ENCODE measurements around the gene LMF2.
A peak's percentile ranks its signal among the peaks of the same experiment; 100 is the strongest.

LMF2 gene

GRCh38 chr22:50535113-50535512, 27.6 kb upstream of the LMF2 start:
- no peak for DNase-seq (ENCODE audit: low spot score)

GRCh38 chr22:50533856-50534711, 26.6 kb upstream of the LMF2 start:
- peak; percentile 59 for DNase-seq (ENCODE audit: low spot score)

- DNase-seq (ENCODE audit: low spot score): no peak
These were observed 25.6 kb upstream of the LMF2 start for GRCh38 chr22:50532824-50533796.

- DNase-seq (ENCODE audit: low spot score): peak; percentile 64
These were observed 24.6 kb upstream of the LMF2 start for GRCh38 chr22:50531962-50532674.

GRCh38 chr22:50531546-50531961, 24.1 kb upstream of the LMF2 start:
- DNase-seq (ENCODE audit: low spot score): peak; percentile 42

GRCh38 chr22:50530877-50531545, 23.5 kb upstream of the LMF2 start:
- DNase-seq (ENCODE audit: low spot score): peak; percentile 80

- DNase-seq (ENCODE audit: low spot score): no peak
These were observed 23.0 kb upstream of the LMF2 start for GRCh38 chr22:50530580-50530876.

- peak; percentile 69 for DNase-seq (ENCODE audit: low spot score)
These were observed 22.5 kb upstream of the LMF2 start, which contains the start of gene TYMP for GRCh38 chr22:50529897-50530579. TSS of gene TYMP (minus strand) at chr22:50530012. CDS start at chr22:50529709, 303 bp downstream.

GRCh38 chr22:50529416-50529896, 22.0 kb upstream of the LMF2 start:
- DNase-seq (ENCODE audit: low spot score): peak; percentile 13

- no peak for DNase-seq (ENCODE audit: low spot score)
These were observed 21.3 kb upstream of the LMF2 start for GRCh38 chr22:50528682-50529415.

GRCh38 chr22:50527921-50528681, 20.6 kb upstream of the LMF2 start:
- no peak for DNase-seq (ENCODE audit: low spot score)

- peak; percentile 65 for DNase-seq (ENCODE audit: low spot score)
These were observed 19.6 kb upstream of the LMF2 start for GRCh38 chr22:50526834-50527801.

- DNase-seq (ENCODE audit: low spot score): peak; percentile 77
These were observed 18.8 kb upstream of the LMF2 start for GRCh38 chr22:50526108-50526833.

- DNase-seq (ENCODE audit: low spot score): no peak
These were observed 18.3 kb upstream of the LMF2 start for GRCh38 chr22:50525858-50526107.

GRCh38 chr22:50525104-50525857, 17.8 kb upstream of the LMF2 start, which contains the start of gene SCO2:
TSS of gene SCO2 (minus strand) at chr22:50525598. CDS start at chr22:50524411, 1,187 bp downstream.
- DNase-seq (ENCODE audit: low spot score): peak; percentile 97

- DNase-seq (ENCODE audit: low spot score): no peak
These were observed 17.2 kb upstream of the LMF2 start for GRCh38 chr22:50524676-50525103.

Data from kidney tubule cell (primary cell).